Mesothelial cell of epicardium (in vitro differentiated cells): Measurements from ENCODE around the gene SRSF9. TPM values are rescaled to one million over a fixed set of nuclear protein-coding genes. Genes with fewer than 3 reads are reported as not detected.

ENCODE experiments used
- DNase-seq, 2 experiments: peaks; one replicate each; pipeline ENCODE4 v3.0.0; 2021; ENCODE audit warnings: low spot score in 2 of 2; ENCODE audit not compliant: unreplicated experiment in 2 of 2
- H3K27ac Mint-ChIP-seq: 2 replicates; pipeline ENCODE4 v1.8.0; 2021; ENCODE audit warnings: mixed read lengths
- H3K27me3 Mint-ChIP-seq: 2 replicates; pipeline ENCODE4 v1.8.0; 2021; ENCODE audit warnings: low read depth, mixed read lengths
- H3K36me3 Mint-ChIP-seq: 2 replicates; pipeline ENCODE4 v1.8.0; 2021; ENCODE audit warnings: mixed read lengths
- H3K4me1 Mint-ChIP-seq: 2 replicates; pipeline ENCODE4 v1.8.0; 2021; ENCODE audit warnings: mixed read lengths
- H3K4me3 Mint-ChIP-seq: 2 replicates; pipeline ENCODE4 v1.8.0; 2021; ENCODE audit warnings: mild to moderate bottlenecking, moderate library complexity, mixed read lengths
- H3K9me3 Mint-ChIP-seq: 2 replicates; pipeline ENCODE4 v1.8.0; 2021; ENCODE audit warnings: mixed read lengths
- total RNA-seq: library from RNA; stranded (reverse); gene quantifications from 3 replicates; pipeline ENCODE4 v1.2.1, GENCODE V29; 2021
- TF ChIP-seq, protein P1 (sequence below): fragments of 200-600 bp; sonication (generic); IDR thresholded peaks from one replicate; pipeline ENCODE4 v1.5.0; 2021; ENCODE audit warnings: antibody characterized with exemption; ENCODE audit not compliant: unreplicated experiment

The SRSF9 gene
- total RNA-seq, 1 donor from 2014 or later = 197 TPM

- Mint-ChIP-seq H3K27me3 (no peaks in the 10 kb centered on the region), H3K4me3 (no peak overlapping the region), H3K27ac (no peak overlapping the region), H3K4me1 (peaks cover 11% of the 10 kb centered on the region), H3K36me3 (no peaks in the 10 kb centered on the region), H3K9me3 (no peaks in the 10 kb centered on the region)
- no peak for DNase-seq
- TF ChIP-seq, protein P1, sequence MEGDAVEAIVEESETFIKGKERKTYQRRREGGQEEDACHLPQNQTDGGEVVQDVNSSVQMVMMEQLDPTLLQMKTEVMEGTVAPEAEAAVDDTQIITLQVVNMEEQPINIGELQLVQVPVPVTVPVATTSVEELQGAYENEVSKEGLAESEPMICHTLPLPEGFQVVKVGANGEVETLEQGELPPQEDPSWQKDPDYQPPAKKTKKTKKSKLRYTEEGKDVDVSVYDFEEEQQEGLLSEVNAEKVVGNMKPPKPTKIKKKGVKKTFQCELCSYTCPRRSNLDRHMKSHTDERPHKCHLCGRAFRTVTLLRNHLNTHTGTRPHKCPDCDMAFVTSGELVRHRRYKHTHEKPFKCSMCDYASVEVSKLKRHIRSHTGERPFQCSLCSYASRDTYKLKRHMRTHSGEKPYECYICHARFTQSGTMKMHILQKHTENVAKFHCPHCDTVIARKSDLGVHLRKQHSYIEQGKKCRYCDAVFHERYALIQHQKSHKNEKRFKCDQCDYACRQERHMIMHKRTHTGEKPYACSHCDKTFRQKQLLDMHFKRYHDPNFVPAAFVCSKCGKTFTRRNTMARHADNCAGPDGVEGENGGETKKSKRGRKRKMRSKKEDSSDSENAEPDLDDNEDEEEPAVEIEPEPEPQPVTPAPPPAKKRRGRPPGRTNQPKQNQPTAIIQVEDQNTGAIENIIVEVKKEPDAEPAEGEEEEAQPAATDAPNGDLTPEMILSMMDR = no peak
These were observed 51.5 kb downstream of the SRSF9 start for GRCh38 chr12:120417917-120418580.

- Mint-ChIP-seq H3K27ac (no peak overlapping the region), H3K9me3 (no peaks in the 10 kb centered on the region), H3K4me3 (no peak overlapping the region), H3K27me3 (no peaks in the 10 kb centered on the region), H3K4me1 (peaks cover 12% of the 10 kb centered on the region), H3K36me3 (no peaks in the 10 kb centered on the region)
- TF ChIP-seq, protein P1 = no peak
- no peak for DNase-seq
These were observed 52.9 kb downstream of the SRSF9 start for GRCh38 chr12:120416490-120417216.

GRCh38 chr12:120413901-120414695, 55.5 kb downstream of the SRSF9 start:
- Mint-ChIP-seq H3K9me3 (no peaks in the 10 kb centered on the region), H3K4me1 (peaks cover 12% of the 10 kb centered on the region), H3K27ac (peak overlapping the region; percentile 87), H3K36me3 (no peaks in the 10 kb centered on the region), H3K4me3 (no peak overlapping the region), H3K27me3 (no peaks in the 10 kb centered on the region)
- TF ChIP-seq, protein P1 = no peak
- no peak for DNase-seq

GRCh38 chr12:120412421-120412820, 57.1 kb downstream of the SRSF9 start:
- H3K4me3 Mint-ChIP-seq = no peak overlapping the region
- DNase-seq = no peak

More at GRCh38 chr12:120412421-120412820, 57.1 kb downstream of the SRSF9 start:
- Mint-ChIP-seq H3K27me3 (no peaks in the 10 kb centered on the region), H3K9me3 (no peaks in the 10 kb centered on the region), H3K36me3 (no peaks in the 10 kb centered on the region), H3K4me1 (peaks cover 12% of the 10 kb centered on the region), H3K27ac (peak overlapping the region; percentile 68)
- TF ChIP-seq, protein P1 = no peak

Other genes starting within 250 kb of the SRSF9 start
- gene PXN, start 204.0 kb downstream of the SRSF9 start, total RNA-seq = 113 to 123 TPM (median 117 TPM) in 3 replicates
- gene RNU4-2, start 177.8 kb downstream of the SRSF9 start, total RNA-seq = 9,118 to 10,048 TPM (median 9,930 TPM) in 3 replicates
- gene RNU4-1, start 176.5 kb downstream of the SRSF9 start, total RNA-seq = 5,196 to 5,477 TPM (median 5,368 TPM) in 3 replicates
- 3.9 to 4.6 TPM (median 4.3 TPM) in 3 replicates for gene SIRT4, start 167.4 kb downstream of the SRSF9 start, total RNA-seq
- gene PLA2G1B, start 142.0 kb downstream of the SRSF9 start, total RNA-seq = not detected in 3 replicates
- gene MSI1, start 100.6 kb downstream of the SRSF9 start, total RNA-seq = 27.7 to 32.7 TPM (median 28.4 TPM) in 3 replicates
- 229 to 242 TPM (median 230 TPM) in 3 replicates for gene COX6A1, start 31.6 kb downstream of the SRSF9 start, total RNA-seq
- gene TRIAP1, start 23.4 kb downstream of the SRSF9 start, total RNA-seq = 22.3 to 25.3 TPM (median 23.5 TPM) in 3 replicates
- gene GATC, start 23.3 kb downstream of the SRSF9 start, total RNA-seq = 27.5 to 30.8 TPM (median 29.7 TPM) in 3 replicates
- 249 to 260 TPM (median 258 TPM) in 3 replicates for gene DYNLL1, start 26.4 kb upstream of the SRSF9 start, total RNA-seq
- gene COQ5, start 59.4 kb upstream of the SRSF9 start, total RNA-seq = 28.5 to 29.1 TPM (median 28.9 TPM) in 3 replicates
- 150 to 160 TPM (median 151 TPM) in 3 replicates for gene RNF10, start 64.6 kb upstream of the SRSF9 start, total RNA-seq
- 32.6 to 38.6 TPM (median 33.7 TPM) in 3 replicates for gene POP5, start 111.7 kb upstream of the SRSF9 start, total RNA-seq
- gene CABP1, start 170.9 kb upstream of the SRSF9 start, total RNA-seq = 0.43 to 1.1 TPM (median 0.55 TPM) in 3 replicates
- gene MLEC, start 217.4 kb upstream of the SRSF9 start, total RNA-seq = 174 to 192 TPM (median 190 TPM) in 3 replicates
- gene UNC119B, start 240.7 kb upstream of the SRSF9 start, total RNA-seq = 35.0 to 36.0 TPM (median 35.1 TPM) in 3 replicates